Tibial nerve (tissue), 4 donors: ENCODE measurements around the gene RHNO1. TPM values are rescaled to one million over a fixed set of nuclear protein-coding genes. Genes with fewer than 3 reads are reported as not detected.

Experiments used
- DNase-seq, 2 donors: peaks; one replicate each; pipeline ENCODE4 v3.0.0-alpha.2; 2019; ENCODE audit warnings: low spot score in 2 of 2
- H3K27ac ChIP-seq, 4 donors: fragments of 200-600 bp; sonication (generic) in 3 of 4; one replicate each; pipeline ENCODE4 v1.5.1; 2017 to 2019; ENCODE audit warnings: mild to moderate bottlenecking in 1 of 4
- H3K27me3 ChIP-seq, 2 donors: fragments of 200-600 bp; sonication (generic) in 1 of 2; one replicate each; pipeline versions ENCODE4 v1.5.1 to v1.6.0; 2017 to 2019
- H3K36me3 ChIP-seq, 3 donors: fragments of 200-600 bp; sonication (generic); one replicate each; pipeline ENCODE4 v1.5.1; 2018 to 2019
- H3K4me1 ChIP-seq, 4 donors: fragments of 200-600 bp; sonication (generic) in 3 of 4; one replicate each; pipeline ENCODE4 v1.5.1; 2017 to 2019
- H3K4me3 ChIP-seq, 4 donors: fragments of 200-600 bp; sonication (generic) in 3 of 4; one replicate each; pipeline ENCODE4 v1.5.1; 2017 to 2019; ENCODE audit warnings: mild to moderate bottlenecking in 1 of 4, moderate library complexity in 1 of 4
- H3K9me3 ChIP-seq, 4 donors: fragments of 200-600 bp; sonication (generic) in 3 of 4; one replicate each; pipeline ENCODE4 v1.5.1; 2017 to 2019
- EP300 ChIP-seq, 2 donors: sonication (generic); formaldehyde crosslinking; IDR thresholded peaks; one replicate each; pipeline ENCODE4 v1.6.1; 2017; ENCODE audit warnings: antibody characterized with exemption in 2 of 2, mild to moderate bottlenecking in 1 of 2
- POLR2A ChIP-seq, 2 donors: fragments of 450-650 bp; IDR thresholded peaks; one replicate each; pipeline ENCODE4 v1.6.1; 2017; ENCODE audit warnings: antibody characterized with exemption in 2 of 2, mild to moderate bottlenecking in 2 of 2, moderate library complexity in 2 of 2
- WGBS, 2 donors: methylation state at CpG; one replicate each; pipeline ENCODE4 v1.1.5; 2018; 5-methylcytosine and 5-hydroxymethylcytosine counted together
- total RNA-seq, 4 donors: library from RNA; depleted of rRNA; stranded (reverse); fragments of >200 nt; gene quantifications; one replicate each; pipeline ENCODE4 v1.1.0, GENCODE V29; 2016
- TF ChIP-seq, protein P1 (sequence below), 5 experiments: fragments of 200-600 bp in 3 of 5; fragments of 450-650 bp in 2 of 5; sonication (generic) in 3 of 5; IDR thresholded peaks; one replicate each; pipeline ENCODE4 v1.5.1; 2016 to 2019; ENCODE audit warnings: antibody characterized with exemption in 5 of 5, mild to moderate bottlenecking in 3 of 5, moderate library complexity in 2 of 5

Gene RHNO1
- total RNA-seq, 4 donors from 2014 or later, result 5.4 to 13.8 (median 7.4) TPM

DNA sequence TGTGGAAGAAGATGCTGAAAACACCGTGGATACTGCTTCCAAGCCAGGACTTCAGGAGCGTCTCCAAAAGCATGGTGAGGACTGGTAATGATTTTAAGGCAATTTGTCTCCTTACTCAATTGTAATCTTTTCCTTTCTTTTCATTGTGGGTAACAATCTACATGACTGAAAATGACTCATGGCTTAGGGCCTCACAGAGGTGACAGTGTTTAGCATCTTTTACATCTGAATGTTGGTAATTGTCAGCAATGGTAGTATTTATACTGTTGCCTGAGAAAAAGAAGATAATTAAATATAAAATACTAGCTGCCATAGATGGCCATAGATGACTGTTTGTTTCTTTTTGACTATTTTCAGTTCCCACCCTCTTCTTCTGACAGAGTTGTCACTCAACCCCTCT is 45.3 kb downstream of the RHNO1 start:
- Histone ChIP-seq H3K4me3 (no peak overlapping the region), H3K9me3 (no peaks in the 10 kb centered on the region), H3K36me3 (peaks cover 0 to 87% (median 0%) of the 10 kb centered on the region in 3 donors), H3K4me1 (no peaks in the 10 kb centered on the region), H3K27me3 (no peaks in the 10 kb centered on the region), H3K27ac (no peak overlapping the region)
- WGBS, 2 donors, result 94 to 98% methylated on average over 2 of the region's 2 CpGs
- no peak for DNase-seq
- TF ChIP-seq, protein P1, sequence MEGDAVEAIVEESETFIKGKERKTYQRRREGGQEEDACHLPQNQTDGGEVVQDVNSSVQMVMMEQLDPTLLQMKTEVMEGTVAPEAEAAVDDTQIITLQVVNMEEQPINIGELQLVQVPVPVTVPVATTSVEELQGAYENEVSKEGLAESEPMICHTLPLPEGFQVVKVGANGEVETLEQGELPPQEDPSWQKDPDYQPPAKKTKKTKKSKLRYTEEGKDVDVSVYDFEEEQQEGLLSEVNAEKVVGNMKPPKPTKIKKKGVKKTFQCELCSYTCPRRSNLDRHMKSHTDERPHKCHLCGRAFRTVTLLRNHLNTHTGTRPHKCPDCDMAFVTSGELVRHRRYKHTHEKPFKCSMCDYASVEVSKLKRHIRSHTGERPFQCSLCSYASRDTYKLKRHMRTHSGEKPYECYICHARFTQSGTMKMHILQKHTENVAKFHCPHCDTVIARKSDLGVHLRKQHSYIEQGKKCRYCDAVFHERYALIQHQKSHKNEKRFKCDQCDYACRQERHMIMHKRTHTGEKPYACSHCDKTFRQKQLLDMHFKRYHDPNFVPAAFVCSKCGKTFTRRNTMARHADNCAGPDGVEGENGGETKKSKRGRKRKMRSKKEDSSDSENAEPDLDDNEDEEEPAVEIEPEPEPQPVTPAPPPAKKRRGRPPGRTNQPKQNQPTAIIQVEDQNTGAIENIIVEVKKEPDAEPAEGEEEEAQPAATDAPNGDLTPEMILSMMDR (IDR thresholded peaks at IDR 0.05), result no peak
- TF ChIP-seq EP300 (IDR thresholded peaks at IDR 0.05), result no peak
- no peak for TF ChIP-seq POLR2A (IDR thresholded peaks at IDR 0.05)

DNA sequence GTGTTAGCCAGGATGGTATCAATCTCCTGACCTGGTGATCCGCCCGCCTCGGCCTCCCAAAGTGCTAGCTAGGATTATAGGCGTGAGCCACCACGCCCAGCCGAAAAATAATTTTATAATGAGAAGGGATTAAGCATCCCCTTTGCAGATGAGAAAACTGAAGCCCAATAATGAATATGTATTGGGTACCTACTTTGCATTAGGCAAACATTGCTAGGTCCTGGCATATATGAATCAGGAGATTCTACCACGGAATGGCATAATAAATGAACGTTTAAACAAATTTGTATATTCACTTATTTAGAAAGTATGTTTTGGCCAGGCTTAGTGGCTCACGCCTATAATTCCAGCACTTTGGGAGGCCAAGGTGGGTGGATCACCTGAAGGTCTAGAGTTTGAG is 46.0 kb downstream of the RHNO1 start:
- Histone ChIP-seq H3K4me1 (no peaks in the 10 kb centered on the region), H3K36me3 (peaks cover 0 to 87% (median 0%) of the 10 kb centered on the region in 3 donors), H3K9me3 (no peaks in the 10 kb centered on the region), H3K4me3 (no peak overlapping the region), H3K27me3 (no peaks in the 10 kb centered on the region), H3K27ac (no peak overlapping the region)
- TF ChIP-seq POLR2A (IDR thresholded peaks at IDR 0.05) (no peak), EP300 (IDR thresholded peaks at IDR 0.05) (no peak)
- TF ChIP-seq, protein P1 (IDR thresholded peaks at IDR 0.05), result no peak
- no peak for DNase-seq
- 97 to 99% methylated on average over 9 of the region's 9 CpGs for WGBS, 2 donors

DNA sequence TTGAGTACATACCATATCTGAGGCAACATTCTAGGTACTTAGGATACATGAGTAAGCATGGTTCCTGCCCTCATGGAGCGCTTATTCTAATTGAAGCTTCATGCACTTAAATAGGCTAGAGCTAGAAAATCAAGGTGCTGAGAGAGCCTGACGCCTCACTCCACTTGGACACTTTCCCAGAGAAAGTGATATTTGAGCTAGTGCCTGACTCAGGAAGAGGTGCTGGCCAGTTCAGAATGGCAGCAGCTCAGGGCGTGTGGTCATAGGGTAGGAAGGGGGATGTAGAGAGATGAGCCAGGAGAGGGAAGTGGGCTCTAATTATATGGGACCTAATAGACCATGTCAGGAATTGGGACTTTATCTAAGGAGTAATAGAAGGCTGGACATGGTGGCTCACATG is 47.0 kb downstream of the RHNO1 start:
- Histone ChIP-seq H3K27ac (no peak overlapping the region), H3K9me3 (no peaks in the 10 kb centered on the region), H3K27me3 (no peaks in the 10 kb centered on the region), H3K4me1 (no peaks in the 10 kb centered on the region), H3K4me3 (no peak overlapping the region), H3K36me3 (peaks cover 0 to 87% (median 0%) of the 10 kb centered on the region in 3 donors)
- TF ChIP-seq, protein P1 (IDR thresholded peaks at IDR 0.05), result no peak
- TF ChIP-seq POLR2A (IDR thresholded peaks at IDR 0.05) (no peak), EP300 (IDR thresholded peaks at IDR 0.05) (no peak)
- WGBS, 2 donors, result 91 to 93% methylated on average over 3 of the region's 3 CpGs
- no peak for DNase-seq

DNA sequence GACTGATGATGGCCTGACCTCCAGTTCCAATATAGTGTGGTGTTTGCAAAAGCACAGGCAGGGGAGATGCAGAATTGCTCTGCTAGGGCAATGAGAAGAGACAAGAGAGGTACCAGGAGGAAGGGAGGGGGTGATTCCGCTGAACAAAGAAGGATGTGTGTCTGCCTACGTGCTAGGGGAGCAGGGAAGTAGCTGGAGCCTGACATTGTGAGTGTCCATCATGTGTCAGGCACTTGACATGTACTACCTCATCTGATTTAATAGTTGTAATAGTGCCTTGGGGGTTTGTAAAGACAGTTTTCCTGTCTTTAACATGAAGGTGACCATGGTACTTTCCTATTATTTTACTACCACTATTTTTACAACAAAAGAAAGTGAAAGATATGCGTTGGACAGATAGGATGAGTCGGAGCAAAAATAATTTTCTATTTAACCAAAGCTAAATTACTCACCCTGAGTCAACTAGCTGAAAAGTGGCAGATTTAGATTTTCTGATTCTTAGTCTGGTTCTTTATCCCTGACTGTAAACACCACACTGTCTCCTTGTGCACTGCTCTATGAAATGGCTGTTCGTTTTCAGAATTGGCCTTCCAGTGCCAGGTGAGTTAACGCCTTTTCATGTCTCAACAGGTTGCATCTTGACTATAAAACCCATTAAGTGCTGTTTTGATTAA is 48.4 kb downstream of the RHNO1 start:
- Histone ChIP-seq H3K27me3 (no peaks in the 10 kb centered on the region), H3K36me3 (peaks cover 0 to 96% (median 0%) of the 10 kb centered on the region in 3 donors), H3K27ac (no peak overlapping the region), H3K4me3 (no peak overlapping the region), H3K4me1 (no peaks in the 10 kb centered on the region), H3K9me3 (no peaks in the 10 kb centered on the region)
- WGBS, 2 donors, result 77 to 80% methylated on average over 6 of the region's 6 CpGs
- no peak for DNase-seq
- TF ChIP-seq, protein P1 (IDR thresholded peaks at IDR 0.05), result no peak
- TF ChIP-seq POLR2A (IDR thresholded peaks at IDR 0.05) (no peak), EP300 (IDR thresholded peaks at IDR 0.05) (no peak)

DNA sequence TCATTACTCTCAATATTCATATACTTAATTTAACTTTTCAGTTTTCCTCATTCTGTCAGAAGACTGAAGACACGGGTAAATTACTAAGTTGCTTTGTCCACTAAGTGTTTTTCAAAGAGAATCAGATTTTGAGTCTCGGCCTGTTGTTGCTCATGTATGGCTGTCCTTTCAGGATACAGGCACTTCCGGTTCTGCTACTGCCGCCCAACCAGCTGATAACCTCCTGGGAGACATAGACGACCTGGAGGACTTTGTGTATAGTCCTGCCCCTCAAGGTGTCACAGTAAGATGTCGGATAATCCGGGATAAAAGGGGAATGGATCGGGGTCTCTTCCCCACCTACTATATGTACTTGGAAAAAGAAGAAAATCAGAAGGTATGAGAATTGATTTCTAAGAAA is 53.8 kb downstream of the RHNO1 start:
- TF ChIP-seq, protein P1 (IDR thresholded peaks at IDR 0.05), result no peak
- TF ChIP-seq POLR2A (IDR thresholded peaks at IDR 0.05), result no peak
- TF ChIP-seq EP300 (IDR thresholded peaks at IDR 0.05), result no peak
- no peak for DNase-seq
- Histone ChIP-seq H3K4me1 (no peaks in the 10 kb centered on the region), H3K27ac (no peak overlapping the region), H3K36me3 (peaks cover 5 to 97% (median 12%) of the 10 kb centered on the region in 3 donors), H3K4me3 (no peak overlapping the region), H3K27me3 (no peaks in the 10 kb centered on the region), H3K9me3 (no peaks in the 10 kb centered on the region)
- 79 to 85% methylated on average over 8 of the region's 8 CpGs for WGBS, 2 donors
